Tibial artery (tissue), 4 donors: ENCODE measurements around the gene EPHA8.

Experiments used
- DNase-seq, 2 donors: peaks; one replicate each; pipeline ENCODE4 v3.0.0-alpha.2; 2019
- H3K27ac ChIP-seq, 2 donors: fragments of 200-600 bp; sonication (generic) in 1 of 2; 1 replicate in 1 of 2; 2 replicates in 1 of 2; pipeline ENCODE4 v1.5.1; 2018 to 2019; ENCODE audit warnings: mild to moderate bottlenecking in 1 of 2
- H3K27me3 ChIP-seq, 2 donors: fragments of 200-600 bp; sonication (generic) in 1 of 2; one replicate each; pipeline versions ENCODE4 v1.5.1 to v1.6.0; 2016 to 2019
- H3K36me3 ChIP-seq, 3 donors: fragments of 200-600 bp; sonication (generic) in 2 of 3; one replicate each; pipeline ENCODE4 v1.5.1; 2016 to 2019; ENCODE audit warnings: mild to moderate bottlenecking in 2 of 3
- H3K4me1 ChIP-seq, 4 donors: fragments of 200-600 bp; sonication (generic) in 2 of 4; 1 replicate in 3 of 4; 2 replicates in 1 of 4; pipeline ENCODE4 v1.5.1; 2016 to 2019
- H3K4me3 ChIP-seq, 2 donors: fragments of 200-600 bp; sonication (generic) in 1 of 2; 1 replicate in 1 of 2; 2 replicates in 1 of 2; pipeline ENCODE4 v1.5.1; 2018 to 2019; ENCODE audit warnings: mild to moderate bottlenecking in 2 of 2
- H3K9me3 ChIP-seq, 3 donors: fragments of 200-600 bp; sonication (generic) in 1 of 3; one replicate each; pipeline ENCODE4 v1.5.1; 2016 to 2019
- intact Hi-C: fragments of 100-400 bp; cut with DNase I; formaldehyde crosslinking; loops from one replicate; pipeline ENCODE4 v1.15.0; 2023; ENCODE audit warnings: low total_unique reads
- TF ChIP-seq, protein P1 (sequence below), 2 experiments: fragments of 200-600 bp in 1 of 2; fragments of 450-650 bp in 1 of 2; IDR thresholded peaks; one replicate each; pipeline ENCODE4 v1.5.1; 2017 to 2019; ENCODE audit warnings: antibody characterized with exemption in 2 of 2, mild to moderate bottlenecking in 1 of 2, moderate library complexity in 1 of 2

Gene EPHA8

DNA sequence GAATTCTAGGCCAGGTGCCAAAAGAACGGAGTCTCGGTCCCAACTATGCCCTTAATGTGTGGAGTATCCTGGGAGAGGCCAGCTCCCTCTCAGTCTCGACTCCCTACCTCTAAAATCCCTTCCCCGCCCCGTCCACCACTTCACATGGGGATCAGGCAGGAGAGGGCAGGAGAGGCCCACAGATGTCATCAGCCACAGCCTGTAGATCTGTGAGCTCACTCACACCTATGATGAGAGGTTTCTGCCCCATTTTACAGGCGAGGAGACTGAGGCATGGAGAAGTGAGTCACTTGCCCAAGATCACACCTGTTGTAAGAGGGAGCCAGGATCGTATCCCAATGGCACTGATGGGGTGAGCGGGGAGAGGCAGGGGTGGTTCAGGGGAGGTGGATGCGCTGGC lies 20.4 kb upstream of the EPHA8 start:
- DNase-seq, result no peak
- TF ChIP-seq, protein P1, sequence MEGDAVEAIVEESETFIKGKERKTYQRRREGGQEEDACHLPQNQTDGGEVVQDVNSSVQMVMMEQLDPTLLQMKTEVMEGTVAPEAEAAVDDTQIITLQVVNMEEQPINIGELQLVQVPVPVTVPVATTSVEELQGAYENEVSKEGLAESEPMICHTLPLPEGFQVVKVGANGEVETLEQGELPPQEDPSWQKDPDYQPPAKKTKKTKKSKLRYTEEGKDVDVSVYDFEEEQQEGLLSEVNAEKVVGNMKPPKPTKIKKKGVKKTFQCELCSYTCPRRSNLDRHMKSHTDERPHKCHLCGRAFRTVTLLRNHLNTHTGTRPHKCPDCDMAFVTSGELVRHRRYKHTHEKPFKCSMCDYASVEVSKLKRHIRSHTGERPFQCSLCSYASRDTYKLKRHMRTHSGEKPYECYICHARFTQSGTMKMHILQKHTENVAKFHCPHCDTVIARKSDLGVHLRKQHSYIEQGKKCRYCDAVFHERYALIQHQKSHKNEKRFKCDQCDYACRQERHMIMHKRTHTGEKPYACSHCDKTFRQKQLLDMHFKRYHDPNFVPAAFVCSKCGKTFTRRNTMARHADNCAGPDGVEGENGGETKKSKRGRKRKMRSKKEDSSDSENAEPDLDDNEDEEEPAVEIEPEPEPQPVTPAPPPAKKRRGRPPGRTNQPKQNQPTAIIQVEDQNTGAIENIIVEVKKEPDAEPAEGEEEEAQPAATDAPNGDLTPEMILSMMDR (IDR thresholded peaks at IDR 0.05), result no peak
- no peaks in the 10 kb centered on the region for H3K4me1 ChIP-seq
- intact Hi-C loops, result loop anchor here (10.0 kb wide), 1 partner anchor 108 kb away; no protein-coding TSS in a partner anchor
- H3K27me3 ChIP-seq, result peaks cover 0 to 45% of the 10 kb centered on the region in 2 donors
- no peaks in the 10 kb centered on the region for H3K36me3 ChIP-seq
- H3K9me3 ChIP-seq, result no peaks in the 10 kb centered on the region
- no peak overlapping the region for H3K4me3 ChIP-seq
- no peak overlapping the region for H3K27ac ChIP-seq

DNA sequence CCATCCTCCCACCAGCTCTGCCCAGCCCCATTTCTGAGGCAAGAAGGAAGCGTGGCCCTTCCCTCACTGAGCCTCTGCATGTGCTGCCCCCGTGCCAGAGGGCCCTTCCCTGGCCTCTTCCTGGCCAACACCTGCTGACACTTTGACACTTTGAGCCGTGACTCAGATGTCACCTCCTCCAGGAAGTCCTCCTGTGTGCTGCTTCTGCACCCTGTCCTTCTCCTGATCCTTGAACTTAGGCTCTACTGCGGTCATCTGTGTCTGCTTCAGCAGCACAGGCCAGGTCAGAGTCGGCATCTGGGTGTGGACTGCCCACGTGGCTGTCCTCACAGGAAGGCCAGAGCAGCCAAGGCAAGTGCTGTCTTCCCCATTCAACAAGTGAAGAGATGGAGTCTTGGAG lies 19.6 kb upstream of the EPHA8 start:
- peaks cover 0 to 45% of the 10 kb centered on the region in 2 donors for H3K27me3 ChIP-seq
- H3K9me3 ChIP-seq, result no peaks in the 10 kb centered on the region
- DNase-seq, result no peak
- TF ChIP-seq, protein P1 (IDR thresholded peaks at IDR 0.05), result no peak
- intact Hi-C loops, result loop anchor here (10.0 kb wide), 1 partner anchor 109 kb away; no protein-coding TSS in a partner anchor
- H3K27ac ChIP-seq, result no peak overlapping the region
- H3K36me3 ChIP-seq, result no peaks in the 10 kb centered on the region
- H3K4me1 ChIP-seq, result no peaks in the 10 kb centered on the region
- no peak overlapping the region for H3K4me3 ChIP-seq

DNA sequence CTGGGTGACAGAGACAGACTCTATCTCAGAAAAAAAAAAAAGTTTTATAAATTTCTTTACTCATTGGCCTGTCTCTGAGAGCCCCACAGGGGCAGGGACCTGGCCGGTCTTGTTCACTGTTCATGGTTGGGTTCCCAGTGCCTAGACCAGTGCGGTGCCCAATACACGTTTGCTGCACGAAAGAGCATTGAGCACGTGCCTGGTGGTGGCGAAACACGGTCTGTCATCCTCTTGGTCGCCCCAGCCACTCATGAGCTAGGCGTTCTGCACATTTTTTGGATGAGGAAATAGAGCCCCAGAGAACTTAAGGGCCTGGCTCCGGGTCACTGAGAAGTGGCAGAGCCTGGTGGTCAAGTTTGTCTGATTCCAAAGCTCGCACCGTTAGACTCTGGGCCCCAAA lies 18.7 kb upstream of the EPHA8 start:
- TF ChIP-seq, protein P1 (IDR thresholded peaks at IDR 0.05), result no peak
- intact Hi-C loops, result loop anchor here (10.0 kb wide), 1 partner anchor 110 kb away; no protein-coding TSS in a partner anchor
- peaks cover 0 to 50% of the 10 kb centered on the region in 2 donors for H3K27me3 ChIP-seq

DNA sequence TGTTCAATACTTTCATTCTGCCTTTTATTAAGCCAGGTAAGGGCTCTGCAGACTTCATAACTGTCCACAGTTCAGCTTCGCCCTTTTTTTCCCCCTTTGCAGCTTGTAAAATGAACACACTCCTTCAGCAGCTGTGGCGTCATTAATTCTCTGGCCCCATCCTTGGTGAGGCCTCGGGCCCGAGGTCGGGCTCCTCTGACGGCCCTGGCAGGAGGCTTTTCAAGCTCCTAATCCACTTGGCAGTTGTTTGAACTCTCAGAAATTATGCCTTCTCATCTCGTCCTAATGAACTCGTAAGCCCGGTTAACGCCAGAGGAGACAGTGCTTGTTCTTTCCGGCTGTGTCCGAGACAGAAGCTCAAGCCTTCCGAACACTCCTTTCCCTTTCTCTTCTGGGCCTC lies 18.1 kb upstream of the EPHA8 start:
- TF ChIP-seq, protein P1 (IDR thresholded peaks at IDR 0.05), result no peak
- Histone ChIP-seq H3K27ac (no peak overlapping the region), H3K4me3 (no peak overlapping the region), H3K9me3 (no peaks in the 10 kb centered on the region), H3K36me3 (no peaks in the 10 kb centered on the region), H3K4me1 (no peaks in the 10 kb centered on the region), H3K27me3 (peaks cover 0 to 54% of the 10 kb centered on the region in 2 donors)
- intact Hi-C loops, result loop anchor here (10.0 kb wide), 1 partner anchor 110 kb away; no protein-coding TSS in a partner anchor
- no peak for DNase-seq

More for the DNA sequence above, 18.7 kb upstream of the EPHA8 start:
- H3K9me3 ChIP-seq, result no peaks in the 10 kb centered on the region
- no peaks in the 10 kb centered on the region for H3K4me1 ChIP-seq
- no peak overlapping the region for H3K4me3 ChIP-seq
- DNase-seq, result no peak
- H3K36me3 ChIP-seq, result no peaks in the 10 kb centered on the region
- no peak overlapping the region for H3K27ac ChIP-seq

DNA sequence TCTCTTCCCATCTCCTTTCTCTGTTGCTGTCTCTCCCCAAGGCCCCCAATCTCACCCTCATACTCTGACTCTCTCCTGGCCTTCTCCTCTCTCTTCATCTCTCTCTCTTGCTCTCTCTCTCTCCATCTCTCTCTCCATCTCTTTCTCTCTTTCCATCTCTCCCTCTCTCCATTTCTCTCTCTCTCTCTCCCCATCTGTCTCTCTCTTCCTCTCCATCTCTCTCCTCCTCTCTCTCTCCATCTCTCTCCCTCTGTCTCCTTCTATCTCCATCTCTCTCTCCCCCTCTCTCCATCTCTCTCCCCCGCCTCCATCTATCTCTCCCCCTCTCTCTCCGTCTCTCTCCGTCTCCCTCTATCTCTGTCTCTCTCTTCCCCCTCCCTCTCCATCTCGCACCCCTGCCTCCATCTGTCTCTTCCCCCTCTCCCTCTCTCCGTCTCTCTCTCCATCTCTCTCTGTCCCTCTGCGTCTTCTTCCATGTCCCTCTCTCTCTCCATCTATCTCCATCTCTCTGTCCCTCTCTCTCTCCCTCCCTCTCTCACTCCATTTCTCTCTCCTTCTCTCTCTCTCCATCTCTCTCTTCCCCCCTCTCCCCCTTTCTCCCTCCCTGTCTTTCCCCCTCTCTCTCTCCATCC lies 16.0 kb upstream of the EPHA8 start:
- no peaks in the 10 kb centered on the region for H3K9me3 ChIP-seq
- intact Hi-C loops, result loop anchor here (10.0 kb wide), 1 partner anchor 113 kb away; no protein-coding TSS in a partner anchor
- H3K36me3 ChIP-seq, result no peaks in the 10 kb centered on the region
- peaks cover 0 to 76% of the 10 kb centered on the region in 2 donors for H3K27me3 ChIP-seq
- DNase-seq, result no peak
- TF ChIP-seq, protein P1 (IDR thresholded peaks at IDR 0.05), result no peak
- no peaks in the 10 kb centered on the region for H3K4me1 ChIP-seq
- H3K4me3 ChIP-seq, result no peak overlapping the region
- no peak overlapping the region for H3K27ac ChIP-seq
